Measurements from ENCODE around the gene GLT8D2. TPM values are rescaled to one million over a fixed set of nuclear protein-coding genes. Genes with fewer than 3 reads are reported as not detected.

Gene GLT8D2
- polyA plus RNA-seq, 4 donors = 10.3 to 16.5 (median 15.7) TPM

DNA sequence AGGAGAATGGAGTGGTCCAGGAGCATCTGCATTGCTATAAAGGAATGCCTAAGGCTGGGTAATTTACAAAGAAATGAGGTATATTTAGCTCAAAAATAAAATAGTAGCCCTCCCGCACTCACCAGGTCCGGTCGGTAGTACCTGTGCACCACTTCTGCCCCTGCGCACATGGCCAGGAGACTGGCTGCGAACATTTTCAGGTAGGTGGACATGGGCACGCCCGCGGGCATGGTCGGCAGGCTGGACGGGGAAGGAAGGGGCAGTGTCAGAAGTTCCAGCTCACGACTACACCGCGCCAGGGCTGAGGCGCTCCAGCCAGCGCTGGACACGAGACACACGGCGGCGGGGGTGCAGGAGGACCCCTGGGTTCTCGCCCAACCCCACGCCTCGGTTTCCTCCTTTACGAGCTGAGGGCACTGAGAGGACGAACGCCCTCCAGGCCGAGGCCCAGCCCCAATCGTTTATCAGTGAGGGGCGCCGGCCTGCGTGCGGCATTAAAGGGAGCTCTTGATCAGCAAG, 93.4 kb downstream of the GLT8D2 start:
- no peak for DNase-seq (ENCODE audit: low read depth in 4 of 4, low spot score in 2 of 4)

DNA sequence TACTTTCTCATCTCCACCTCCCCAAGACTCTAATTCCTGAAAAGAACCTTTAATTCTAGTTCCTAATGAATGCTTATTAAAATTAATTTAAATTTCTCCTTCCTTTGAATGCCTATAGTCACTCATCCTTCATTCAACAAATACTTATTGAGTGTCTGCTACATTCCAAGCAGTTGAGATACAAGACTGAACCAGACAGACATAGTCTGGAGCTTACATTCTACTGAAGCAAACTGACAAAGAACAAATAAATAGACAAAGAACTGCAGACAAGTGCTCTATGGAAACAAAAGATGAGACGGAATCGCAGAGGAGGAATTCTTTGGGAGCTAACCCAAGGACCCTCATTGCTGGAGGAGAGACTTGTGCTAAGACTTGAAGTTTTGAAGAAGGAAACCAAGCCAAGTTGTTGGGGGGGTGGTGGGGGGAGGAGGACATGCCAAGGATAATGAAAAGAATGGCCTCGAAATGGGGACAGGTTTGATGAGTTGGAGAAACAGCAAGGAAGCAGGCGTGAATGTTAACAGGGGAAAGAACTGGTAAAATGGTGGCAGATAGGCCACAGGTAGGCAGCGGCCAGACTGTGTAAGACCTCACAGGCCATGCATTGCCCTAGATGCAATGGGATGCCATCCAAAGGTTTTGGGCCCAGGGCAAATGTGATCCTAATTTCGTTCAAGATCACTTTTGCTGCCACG, 94.0 kb downstream of the GLT8D2 start:
- no peak for DNase-seq (ENCODE audit: low read depth in 4 of 4, low spot score in 2 of 4)

DNA sequence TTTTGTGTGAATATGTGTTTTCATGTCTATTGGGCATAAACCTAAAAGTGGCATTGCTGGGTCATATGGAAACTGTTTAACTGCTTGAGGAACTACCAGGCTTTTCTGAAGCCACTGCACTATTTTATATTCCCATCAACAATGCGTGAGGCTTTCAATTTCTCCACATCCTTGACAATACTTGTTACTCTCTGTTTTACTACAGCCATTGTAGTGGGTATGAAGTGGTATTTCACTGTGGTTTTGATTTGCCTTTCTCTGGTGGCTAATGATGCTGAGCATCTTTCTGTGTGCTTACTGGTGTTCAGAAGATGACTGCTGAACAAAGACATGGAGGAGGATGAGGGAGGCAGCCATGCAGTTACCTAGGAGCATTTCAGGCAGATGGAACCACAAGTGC, 97.5 kb downstream of the GLT8D2 start:
- no peak for DNase-seq (ENCODE audit: low read depth in 4 of 4, low spot score in 2 of 4)

DNA sequence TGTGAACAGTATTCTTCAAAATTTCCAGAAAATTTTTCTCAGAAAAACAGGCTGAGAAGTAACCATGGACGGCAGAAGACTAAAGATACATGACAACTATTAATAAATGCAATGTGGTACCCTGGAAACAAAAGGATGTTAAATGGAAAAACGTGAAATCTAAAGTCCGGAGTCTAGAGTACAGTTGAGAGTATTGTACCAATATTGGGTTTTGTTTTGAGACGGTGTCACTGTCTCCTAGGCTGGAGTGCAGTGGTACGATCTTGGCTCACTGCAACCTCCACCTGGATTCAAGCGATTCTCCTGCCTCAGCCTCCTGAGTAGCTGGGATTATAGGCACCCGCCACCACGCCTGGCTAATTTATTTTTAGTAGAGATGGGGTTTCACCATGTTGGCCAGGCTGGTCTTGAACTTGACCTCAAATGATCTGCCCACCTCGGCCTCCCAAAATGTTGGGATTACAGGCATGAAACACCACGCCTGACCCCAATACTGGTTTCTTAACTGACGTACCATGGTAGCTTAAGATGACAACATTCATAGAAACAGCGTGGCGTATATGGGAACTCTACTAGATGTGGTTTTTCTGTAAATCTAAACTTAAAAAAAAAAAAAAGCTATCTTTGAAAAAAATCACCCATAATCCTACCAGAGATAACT, 101.1 kb downstream of the GLT8D2 start:
- DNase-seq (ENCODE audit: low read depth in 4 of 4, low spot score in 2 of 4) = no peak

DNA sequence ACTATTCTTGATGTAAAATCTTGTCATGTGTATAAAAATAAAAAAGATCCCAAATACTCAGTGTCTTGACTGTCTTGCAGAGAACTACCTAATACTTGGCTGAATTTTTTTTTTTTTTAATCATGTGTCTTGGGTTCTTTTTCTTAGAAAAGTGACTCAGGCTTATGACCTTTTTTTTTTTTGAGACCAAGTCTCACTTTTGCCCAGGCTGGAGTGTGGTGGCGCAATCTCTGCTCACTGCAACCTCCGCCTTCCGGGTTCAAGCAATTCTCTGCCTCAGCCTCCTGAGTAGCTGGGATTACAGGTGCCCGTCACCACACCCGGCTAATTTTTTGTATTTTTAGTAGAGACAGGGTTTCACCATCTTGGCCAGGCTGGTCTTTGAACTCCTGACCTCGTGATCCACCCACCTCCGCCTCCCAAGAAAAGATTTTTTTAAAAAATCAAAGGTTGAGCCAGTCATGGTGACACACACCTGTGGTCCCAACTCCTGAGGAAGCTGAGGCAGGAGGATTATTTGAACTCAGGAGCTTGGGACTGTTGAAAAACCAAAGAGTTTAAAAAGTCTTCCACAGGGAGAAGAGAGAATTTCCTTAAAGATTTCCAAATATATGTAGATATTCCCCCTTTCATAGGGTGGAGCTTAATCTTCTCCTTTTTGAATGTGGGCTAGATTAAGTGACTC, 102.0 kb downstream of the GLT8D2 start:
- DNase-seq (ENCODE audit: low read depth in 4 of 4, low spot score in 2 of 4) = no peak

DNA sequence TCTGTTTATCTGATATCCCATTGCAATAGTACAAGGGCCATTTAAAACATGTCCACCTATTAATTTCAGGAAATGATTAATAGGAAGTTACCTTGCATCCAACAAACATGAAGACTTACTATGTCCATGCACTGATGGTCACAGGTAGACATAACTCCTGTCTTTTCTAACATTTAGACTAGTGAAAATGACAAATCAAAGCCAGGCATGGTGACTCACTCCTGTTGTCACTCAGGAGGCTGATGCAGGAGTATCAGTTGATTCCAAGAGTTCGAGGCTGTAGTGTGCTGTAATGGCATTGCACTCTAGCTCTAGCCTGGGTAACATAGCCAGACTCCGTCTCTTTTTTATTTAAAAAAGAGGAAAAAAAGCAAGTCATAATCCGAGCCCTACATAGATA, 105.0 kb downstream of the GLT8D2 start:
- DNase-seq (ENCODE audit: low read depth in 4 of 4, low spot score in 2 of 4) = no peak

Other genes with a start within 250 kb of the GLT8D2 start
- 1 to 10 TPM; 2.5 to 8.6 (median 4.7) TPM for gene NT5DC3, start 209.0 kb downstream of the GLT8D2 start, polyA plus RNA-seq (ENCODE audit: insufficient read length in 4 of 4)
- gene HSP90B1, start 119.8 kb downstream of the GLT8D2 start, polyA plus RNA-seq (ENCODE audit: insufficient read length in 4 of 4) = 1,000 to 10,000 TPM in 2 of 4 donors, 100 to 1,000 TPM in 2; 873 to 1,028 (median 973) TPM
- gene TDG, start 84.3 kb downstream of the GLT8D2 start, polyA plus RNA-seq (ENCODE audit: insufficient read length in 4 of 4) = 10 to 100 TPM; 43.2 to 67.0 (median 52.6) TPM
- gene HCFC2, start 14.3 kb upstream of the GLT8D2 start, polyA plus RNA-seq (ENCODE audit: insufficient read length in 4 of 4) = 10 to 100 TPM; 15.4 to 17.9 (median 17.5) TPM
- gene NFYB, start 88.0 kb upstream of the GLT8D2 start, polyA plus RNA-seq (ENCODE audit: insufficient read length in 4 of 4) = 100 to 1,000 TPM in 2 of 4 donors, 10 to 100 TPM in 2; 85.0 to 120 (median 95.6) TPM
- 10 to 100 TPM; 52.2 to 73.7 (median 61.2) TPM for gene TXNRD1, start 165.6 kb upstream of the GLT8D2 start, polyA plus RNA-seq (ENCODE audit: insufficient read length in 4 of 4)